NCI-H226 (cell line): ENCODE measurements around the gene HOXA3.

ENCODE experiments used
- DNase-seq: peaks from one replicate; pipeline ENCODE4 v3.0.0-alpha.2; 2015

The HOXA3 gene

GRCh38 chr7:27177795-27178320 lies 25.5 kb upstream of the HOXA3 start:
- no peak for DNase-seq

GRCh38 chr7:27176962-27177794 lies 24.8 kb upstream of the HOXA3 start:
- no peak for DNase-seq

- DNase-seq, result no peak
These were observed 24.1 kb upstream of the HOXA3 start for GRCh38 chr7:27176524-27176845.

DNA sequence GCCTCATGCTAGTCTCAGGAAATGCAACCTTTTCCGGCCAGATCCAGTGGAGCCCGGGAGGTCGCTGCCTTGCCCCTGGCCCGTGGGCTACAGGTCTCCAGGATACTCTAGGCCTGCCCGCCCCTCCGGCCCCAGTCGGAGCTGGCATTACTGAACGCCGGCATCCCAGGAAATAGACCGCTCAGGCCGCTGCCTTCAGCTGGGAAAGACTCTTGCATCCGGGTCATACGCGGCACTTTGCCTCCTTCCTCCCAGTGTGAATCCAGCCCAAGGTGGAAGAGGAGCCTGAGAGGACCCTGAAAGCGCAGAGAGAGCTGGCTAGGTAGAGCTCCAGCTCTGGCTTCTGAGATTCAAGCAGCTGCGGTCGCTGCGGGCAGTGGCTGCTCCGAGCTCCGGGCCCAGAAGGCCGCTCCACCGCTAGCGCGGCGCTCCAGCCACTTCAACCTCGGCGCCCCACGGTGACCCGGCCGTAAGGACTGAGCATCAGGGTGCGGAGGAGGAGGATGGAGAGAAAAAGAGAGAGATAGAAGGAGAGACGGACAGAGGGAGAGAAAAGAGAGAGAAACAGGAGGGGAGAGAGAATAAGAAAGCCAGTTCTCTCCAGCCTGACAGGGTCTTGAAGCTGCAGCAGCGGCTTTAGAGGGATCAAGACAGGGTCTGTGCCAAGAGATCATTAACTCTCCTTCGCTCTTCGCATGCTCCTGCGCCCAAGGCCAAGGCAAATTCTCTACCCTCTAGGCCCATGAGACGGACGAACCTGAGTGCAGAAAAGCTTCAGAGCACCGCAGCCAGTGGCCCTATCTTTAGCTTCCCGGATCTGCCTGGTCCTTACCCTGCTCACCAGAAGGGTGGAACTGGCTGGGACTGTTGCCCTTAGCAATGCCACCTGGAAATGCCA lies 23.5 kb upstream of the HOXA3 start:
- no peak for DNase-seq

- DNase-seq, result no peak
These were observed 22.7 kb upstream of the HOXA3 start for GRCh38 chr7:27174874-27175625.

DNA sequence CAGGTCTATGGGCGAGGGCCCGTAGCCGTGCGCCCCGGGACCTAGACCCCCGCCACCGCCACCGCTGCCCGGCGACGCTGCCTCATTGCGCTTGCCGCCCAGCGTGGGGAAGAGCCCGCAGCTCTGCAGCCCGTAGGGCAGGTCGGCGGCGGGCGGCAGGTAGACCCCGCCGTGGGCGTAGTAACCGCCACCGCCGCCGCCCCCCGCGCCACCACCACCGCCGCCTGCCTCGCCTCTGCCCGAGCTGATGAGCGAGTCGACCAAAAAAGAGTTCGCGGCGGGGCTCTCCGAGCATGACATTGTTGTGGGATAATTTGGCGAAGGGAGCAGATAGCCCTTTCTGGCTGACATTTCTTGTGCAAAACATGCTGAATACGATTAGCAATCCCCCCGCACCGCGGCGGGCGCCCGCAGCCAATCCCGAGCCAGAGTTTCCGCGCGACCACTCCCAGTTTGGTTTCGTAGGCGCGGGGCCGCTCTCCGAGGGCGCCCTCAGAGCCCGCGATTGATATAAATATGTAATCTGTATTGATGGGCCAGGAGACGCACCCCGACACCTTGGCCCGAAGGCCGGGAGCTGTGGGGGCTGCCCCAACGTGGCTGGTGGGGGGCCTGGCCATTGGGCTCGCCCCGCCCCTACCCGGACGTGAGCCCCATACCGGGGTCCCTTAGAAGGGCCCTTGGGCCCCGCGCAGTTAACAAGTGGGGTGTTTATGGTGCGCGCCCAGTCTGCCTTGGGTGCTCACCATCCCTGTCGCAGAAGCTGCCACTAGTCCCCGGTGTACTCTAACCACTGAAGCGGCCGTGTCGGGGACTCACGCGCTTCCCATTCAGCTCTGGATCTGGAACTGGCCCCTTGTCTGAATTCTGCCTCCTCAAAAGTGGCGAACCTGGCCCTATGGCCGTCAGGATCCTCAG lies 21.8 kb upstream of the HOXA3 start, which contains the start of gene HOXA10:
TSS of gene HOXA10 (minus strand) at position 365 of the 918 bp plus-strand sequence. CDS start at position 351, 14 bp downstream.
- DNase-seq, result no peak

GRCh38 chr7:27173511-27173955 lies 21.1 kb upstream of the HOXA3 start:
- DNase-seq, result no peak

DNA sequence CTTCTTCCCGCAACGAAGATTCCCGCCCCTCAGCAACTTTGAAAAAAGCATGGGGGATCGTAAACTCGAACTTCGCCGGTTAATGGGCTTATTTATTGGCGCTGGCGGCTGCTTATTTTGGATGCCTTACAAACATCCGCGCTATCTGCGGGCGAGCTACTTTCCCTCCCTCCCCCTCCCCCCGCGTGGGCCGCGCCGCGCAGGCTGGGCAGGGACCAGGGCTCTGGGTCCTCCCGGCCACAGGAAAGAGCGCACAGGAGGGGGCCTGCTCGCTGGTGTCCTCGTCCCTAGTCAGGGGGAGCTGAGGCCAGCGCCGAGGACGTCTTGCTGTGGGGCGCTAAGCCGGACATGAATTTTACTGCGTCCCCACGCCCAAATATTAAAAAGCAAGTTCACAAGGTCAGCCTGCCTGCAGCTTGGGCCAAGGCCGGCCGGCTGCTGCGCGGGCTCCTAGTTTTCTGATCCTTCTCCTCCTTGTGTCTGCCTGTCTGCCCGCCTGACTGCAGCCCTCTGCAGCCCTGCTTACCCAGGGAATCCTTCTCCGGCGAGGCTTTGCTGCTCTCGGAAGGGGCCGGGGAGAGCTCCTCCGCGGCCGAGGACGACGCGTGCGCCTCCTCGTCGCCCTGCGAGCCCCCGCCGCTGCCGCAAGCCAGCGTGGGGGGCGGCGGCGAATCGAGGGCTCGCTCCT lies 20.6 kb upstream of the HOXA3 start:
- DNase-seq, result peak; percentile 52

GRCh38 chr7:27172315-27172774 lies 20.0 kb upstream of the HOXA3 start:
- no peak for DNase-seq

DNA sequence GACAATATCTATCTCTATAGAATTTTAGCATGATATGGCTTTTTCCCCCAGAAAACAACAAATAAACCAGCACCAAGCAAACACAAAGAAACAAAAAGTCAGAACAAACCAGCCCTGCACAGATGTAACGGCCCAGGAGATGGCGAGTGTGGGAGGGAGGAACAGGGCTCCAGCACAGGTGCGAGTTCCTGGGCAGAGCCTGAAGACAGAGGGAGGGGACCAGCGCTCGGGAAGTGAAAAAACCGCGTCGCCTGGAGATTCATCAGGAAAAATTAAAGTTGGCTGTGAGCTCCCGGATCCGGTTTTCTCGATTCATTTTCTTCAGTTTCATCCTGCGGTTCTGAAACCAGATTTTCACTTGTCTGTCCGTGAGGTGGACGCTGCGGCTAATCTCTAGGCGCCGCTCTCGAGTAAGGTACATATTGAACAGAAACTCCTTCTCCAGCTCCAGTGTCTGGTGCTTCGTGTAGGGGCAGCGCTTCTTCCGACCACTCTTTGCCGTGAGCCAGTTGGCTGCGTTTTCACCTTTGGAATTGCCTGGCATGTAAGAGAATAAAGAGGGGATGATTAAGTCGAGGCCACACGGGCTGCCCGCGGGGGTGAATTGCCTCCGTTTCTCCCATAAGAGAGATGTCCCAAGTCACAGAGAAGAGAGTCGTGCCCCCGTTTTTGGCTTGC lies 19.4 kb upstream of the HOXA3 start:
- DNase-seq, result no peak

DNA sequence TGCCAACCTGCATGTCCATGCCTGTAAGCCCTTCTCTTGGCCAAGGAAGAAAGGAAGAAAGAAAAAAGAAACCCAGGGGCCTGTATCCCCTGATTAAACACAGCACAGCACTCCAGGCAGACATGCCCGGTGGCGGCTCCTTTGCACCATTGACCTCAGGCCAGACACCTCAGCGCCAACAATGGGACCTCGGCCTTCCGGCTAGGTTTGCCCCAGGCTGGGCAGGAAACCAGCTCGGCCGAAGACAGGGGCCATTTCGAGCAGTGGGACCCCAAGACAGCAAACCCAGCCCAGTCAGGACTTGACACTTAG lies 18.9 kb upstream of the HOXA3 start:
- no peak for DNase-seq

DNA sequence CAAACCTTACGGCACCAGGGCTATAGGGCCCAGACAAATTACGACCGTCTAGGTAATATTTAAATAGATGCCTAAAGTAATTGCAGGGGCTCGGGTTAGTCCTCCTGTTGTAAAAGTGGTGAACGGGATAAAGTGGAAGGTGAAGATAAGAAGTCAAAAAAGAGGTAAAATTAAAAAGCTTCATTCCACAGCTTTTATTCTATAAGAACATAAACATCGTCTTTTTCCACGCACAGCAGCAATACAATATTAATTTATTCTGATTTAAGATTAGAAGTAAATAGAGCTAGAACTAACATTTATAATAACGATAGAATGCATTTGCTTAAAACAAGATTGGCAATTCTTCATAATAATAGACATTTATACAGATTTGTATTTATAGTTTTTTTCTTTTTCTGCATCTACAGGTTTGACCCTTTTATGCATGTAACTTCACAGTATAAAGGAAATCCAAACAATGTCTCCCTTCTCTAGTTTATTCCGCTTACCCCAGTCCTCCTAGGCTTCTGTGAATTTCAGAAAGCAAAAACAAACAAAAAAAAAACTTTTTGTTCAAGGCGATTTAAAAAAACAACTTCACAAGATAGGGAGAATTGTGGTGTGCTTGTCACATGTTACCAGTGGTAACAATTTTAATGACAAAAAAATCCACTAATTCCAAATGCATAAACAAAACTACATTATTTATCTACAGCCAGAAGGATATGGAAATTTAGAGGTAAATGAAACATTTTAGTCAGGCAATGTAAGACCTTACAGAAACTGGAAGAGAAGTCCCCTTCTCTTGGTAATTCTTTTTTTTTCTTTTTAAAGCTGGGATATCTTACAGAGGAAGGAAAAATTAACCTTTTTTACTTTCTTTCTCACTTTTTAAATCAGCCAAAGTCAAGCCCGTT lies 18.3 kb upstream of the HOXA3 start:
- DNase-seq, result no peak

- no peak for DNase-seq
These were observed 17.5 kb upstream of the HOXA3 start for GRCh38 chr7:27169658-27170425.

DNA sequence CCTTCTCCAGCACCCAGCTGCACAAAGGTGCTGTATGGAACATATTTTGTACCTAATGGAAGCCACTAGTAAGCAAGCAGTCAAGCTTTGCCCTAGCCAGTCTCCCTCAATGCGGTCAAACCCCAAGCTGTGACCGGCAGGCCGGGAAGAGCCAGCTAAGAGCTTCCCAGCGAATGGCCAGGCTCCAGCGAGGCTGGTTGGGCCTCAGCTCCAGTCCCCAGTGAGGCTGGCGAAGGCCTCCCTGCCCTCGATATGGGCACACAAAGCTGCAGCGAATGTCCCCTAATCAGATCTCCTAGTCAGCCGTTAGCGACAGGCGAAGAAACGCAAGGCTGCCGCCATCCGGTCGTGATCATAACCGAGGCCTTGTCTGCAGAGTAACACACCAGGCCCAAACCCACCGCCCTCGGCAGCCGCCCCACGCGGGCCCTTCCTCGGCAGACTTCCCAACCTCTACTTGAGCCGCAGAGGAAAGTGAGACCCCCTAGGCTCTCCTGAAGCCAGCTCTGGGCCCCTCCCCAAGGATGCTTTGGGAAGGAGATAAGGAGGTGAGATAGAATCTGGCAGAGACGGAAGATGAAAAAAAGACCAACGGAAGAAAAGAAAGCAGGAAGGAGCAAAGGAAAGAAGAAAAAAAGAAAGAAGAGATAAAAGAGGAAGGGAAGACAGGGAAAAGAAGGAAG lies 16.0 kb upstream of the HOXA3 start:
- DNase-seq, result no peak

DNA sequence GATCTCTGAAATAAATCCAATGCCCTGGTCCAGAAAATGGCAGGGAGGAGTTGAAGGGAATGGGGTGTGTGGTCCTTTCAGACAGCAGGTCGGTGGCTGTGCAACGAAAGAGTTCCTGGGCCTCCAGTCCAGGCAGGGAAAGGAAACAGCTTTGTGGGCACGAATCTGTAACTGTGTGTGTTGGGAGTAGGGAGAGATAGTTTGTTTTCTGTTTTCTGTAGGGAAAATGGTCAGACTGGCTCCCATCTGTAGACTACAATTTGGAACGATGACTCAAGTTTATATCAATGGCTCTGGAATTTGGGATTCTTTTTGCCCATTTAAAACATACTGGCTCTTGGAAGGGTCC lies 15.5 kb upstream of the HOXA3 start:
- DNase-seq, result no peak

DNA sequence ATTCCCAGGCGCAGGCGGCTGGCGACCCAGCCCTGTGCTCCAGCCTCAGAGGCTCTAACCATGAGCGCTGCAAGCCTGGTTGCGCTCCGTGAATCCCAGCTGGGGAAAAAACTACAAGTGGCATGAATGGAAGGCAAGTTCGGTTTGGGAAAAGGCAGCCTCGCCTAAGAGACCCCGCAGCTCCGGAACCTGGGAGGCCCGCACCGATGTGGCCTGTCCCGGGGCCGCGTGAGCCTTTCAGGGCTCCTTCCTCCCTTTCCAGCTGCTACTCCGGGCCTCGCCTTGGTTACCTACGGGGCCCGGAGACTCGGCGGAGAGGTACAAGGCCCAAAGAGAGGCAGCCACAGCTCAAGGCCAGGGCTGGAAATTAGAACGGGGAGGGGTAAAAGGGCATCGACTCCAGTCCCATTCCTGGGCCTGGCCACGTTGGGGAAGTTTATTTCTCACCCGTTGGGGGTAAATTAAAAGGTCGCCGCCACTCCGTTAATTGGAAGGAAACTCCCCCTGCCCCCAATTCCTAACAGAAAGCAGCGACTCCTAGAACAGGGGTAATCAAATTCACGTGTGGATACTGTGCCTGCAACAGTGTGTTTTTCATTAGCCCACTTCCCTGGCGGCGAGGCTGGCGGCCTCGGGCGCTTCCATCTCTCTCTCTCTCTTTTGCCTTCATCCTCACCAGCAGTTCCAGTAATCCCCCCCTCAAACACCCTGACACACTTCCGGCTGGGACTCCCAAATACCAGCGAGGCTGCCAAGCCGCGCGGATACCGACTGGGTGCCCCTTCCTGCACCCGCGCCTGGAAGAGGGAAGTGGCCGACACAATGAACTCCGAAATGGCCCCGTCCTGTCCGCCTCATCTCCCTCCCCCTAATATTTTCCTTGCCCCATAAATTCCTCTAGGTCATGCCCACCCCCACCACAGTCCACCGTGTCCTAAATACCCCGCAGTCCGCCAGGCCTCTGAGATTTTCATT lies 14.4 kb upstream of the HOXA3 start:
- DNase-seq, result no peak

DNA sequence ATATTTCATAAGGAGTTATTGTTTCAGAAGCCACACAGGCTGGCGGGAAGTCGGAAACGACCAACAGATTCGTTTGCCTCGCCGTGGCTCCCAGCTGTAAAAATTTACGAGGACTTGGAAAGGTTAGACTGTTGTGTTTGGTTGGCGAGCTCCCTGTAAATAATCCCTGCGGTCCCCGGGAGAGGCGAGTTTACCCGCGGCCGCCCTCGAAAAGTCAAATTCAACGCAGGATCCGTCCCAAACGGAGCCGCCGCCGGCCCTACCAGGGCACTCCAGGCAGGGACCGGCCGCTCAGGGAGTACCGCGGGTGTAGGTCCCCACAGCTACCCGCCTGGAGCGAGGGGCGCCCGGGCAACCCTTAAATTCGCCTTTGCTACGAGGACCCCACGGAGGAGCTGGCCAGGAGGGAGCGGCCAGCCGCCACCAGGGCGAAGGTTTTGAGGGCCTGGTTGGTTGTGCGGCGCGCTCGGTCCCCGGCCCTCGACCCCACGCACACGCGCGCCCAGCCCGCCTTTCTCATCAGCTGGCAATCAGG lies 13.7 kb upstream of the HOXA3 start:
- no peak for DNase-seq
